HepG2 (cell line): ENCODE results near the gene OTOP2. TPM values are rescaled to one million over a fixed set of nuclear protein-coding genes. Genes with fewer than 3 reads are reported as not detected.
A peak's percentile ranks its signal among the peaks of the same experiment; 100 is the strongest.

ENCODE experiments used
- CCDC6 ChIP-seq: sonication (generic); formaldehyde crosslinking; IDR thresholded peaks from 2 replicates; pipeline ENCODE4 v1.8.1; 2022; ENCODE audit warnings: mild to moderate bottlenecking, missing genetic modification reagents, moderate library complexity
- CEBPB ChIP-seq: IDR thresholded peaks from 2 replicates; pipeline ENCODE4 v1.6.1; 2011; ENCODE audit warnings: low read depth, low read length, improper control_type of control experiment, borderline replicate concordance
- KLF9 ChIP-seq: IDR thresholded peaks from 2 replicates; pipeline ENCODE4 v1.6.1; 2016; ENCODE audit warnings: low read depth
- MIER3 ChIP-seq: IDR thresholded peaks from 2 replicates; pipeline ENCODE4 v1.6.1; 2016; ENCODE audit warnings: missing compliant biosample characterization, borderline replicate concordance
- ZC3H13 ChIP-seq: sonication (generic); formaldehyde crosslinking; IDR thresholded peaks from 2 replicates; pipeline ENCODE4 v1.8.1; 2023; ENCODE audit warnings: mild to moderate bottlenecking, missing genetic modification reagents, moderate library complexity
- ZNF33A ChIP-seq: sonication (generic); formaldehyde crosslinking; IDR thresholded peaks from 2 replicates; pipeline ENCODE4 v1.5.1; 2020; ENCODE audit warnings: missing genetic modification reagents, mild to moderate bottlenecking, moderate library complexity, borderline replicate concordance
- ZNF550 ChIP-seq: sonication (generic); formaldehyde crosslinking; IDR thresholded peaks from 2 replicates; pipeline ENCODE4 v1.4.0; 2020; ENCODE audit warnings: mild to moderate bottlenecking, missing genetic modification reagents, borderline replicate concordance
- polyA plus RNA-seq, 8 experiments: library from polyadenylated mRNA; depleted of rRNA in 3 of 8; stranded (reverse) in 7 of 8; unstranded in 1 of 8; fragments of >200 nt; fragmentation: Illumina TruSeq in 4 of 8; extraction: Trizol in 4 of 8; gene quantifications; 2 replicates each; pipeline versions ENCODE4 v1.2.1 to v1.2.3, GENCODE V29; 2011 to 2016; ENCODE audit warnings: low read depth in 4 of 8, missing spikeins in 1 of 8, mixed read lengths in 1 of 8; ENCODE audit not compliant: insufficient read depth in 1 of 8
- total RNA-seq, 5 experiments: library from RNA; depleted of rRNA; stranded (reverse); fragments of >200 nt; fragmentation: Illumina TruSeq; extraction: Trizol; gene quantifications; 2 replicates each; pipeline ENCODE4 v1.2.3, GENCODE V29; 2016; ENCODE audit warnings: low read depth in 1 of 5
- TF ChIP-seq, protein P1 (sequence below): sonication (generic); formaldehyde crosslinking; IDR thresholded peaks from 2 replicates; pipeline ENCODE4 v1.5.1; 2020; ENCODE audit warnings: mild to moderate bottlenecking, missing genetic modification reagents, moderate library complexity
- TF ChIP-seq, protein P2 (sequence below): sonication (generic); formaldehyde crosslinking; IDR thresholded peaks from 2 replicates; pipeline ENCODE4 v1.5.1; 2020; ENCODE audit warnings: mild to moderate bottlenecking, missing genetic modification reagents
- TF ChIP-seq, protein P3 (sequence below): IDR thresholded peaks from 2 replicates; pipeline ENCODE4 v1.6.1; 2018; ENCODE audit warnings: missing genetic modification reagents
- TF ChIP-seq, protein P4 (sequence below): sonication (generic); formaldehyde crosslinking; conservative IDR thresholded peaks from 2 replicates; pipeline ENCODE4 v1.4.0; 2020; ENCODE audit warnings: missing genetic modification reagents
- TF ChIP-seq, protein P5 (sequence below): sonication (generic); formaldehyde crosslinking; IDR thresholded peaks from 2 replicates; pipeline ENCODE4 v1.8.0; 2022; ENCODE audit warnings: missing genetic modification reagents, mild to moderate bottlenecking, moderate library complexity, borderline replicate concordance

The OTOP2 gene
- total and polyA plus RNA-seq, 2 of the 13 experiments (the other 11 are each of a cell fraction or from before 2014, with no cell fraction given), result not detected

DNA sequence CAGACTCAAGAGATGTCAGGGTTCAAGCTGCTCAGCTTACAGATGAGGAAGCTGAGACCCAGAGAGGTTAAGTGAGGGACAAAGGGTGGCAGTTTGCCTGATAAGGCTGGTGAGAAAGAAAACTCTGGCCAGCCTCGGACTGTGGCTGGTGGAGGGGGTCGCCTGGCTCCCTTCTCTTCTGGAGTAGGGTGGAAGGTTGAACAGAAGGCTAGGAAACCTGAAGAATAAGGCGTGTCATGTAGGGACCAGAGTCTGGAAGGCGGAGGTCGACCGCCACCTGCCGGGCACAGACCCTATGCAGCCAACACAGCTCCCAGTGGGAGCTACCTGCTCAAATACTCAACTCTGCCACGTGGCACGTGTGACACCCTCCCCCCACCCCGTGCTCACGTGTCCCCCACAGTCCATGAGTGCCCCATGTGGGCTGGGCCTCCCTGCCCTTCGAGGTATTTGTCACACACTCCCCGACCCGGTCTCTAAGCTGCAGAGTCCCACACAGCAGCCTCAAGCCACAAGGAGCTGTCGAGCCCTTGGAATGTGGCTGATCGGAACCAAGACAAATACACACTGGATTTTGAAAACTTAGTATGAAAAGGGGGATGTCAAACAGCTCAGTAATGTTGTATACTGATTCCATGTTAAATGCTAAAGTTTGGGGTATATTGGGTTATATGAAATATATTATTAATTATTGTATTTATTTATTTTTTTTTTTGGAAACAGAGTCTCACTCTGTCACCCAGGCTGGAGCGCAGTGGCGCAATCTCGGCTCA, 36.7 kb downstream of the OTOP2 start (continued):
- TF ChIP-seq CCDC6 (CRISPR knock-in tag), result peak; percentile 80; the same call in 1 of the 2 replicates
- TF ChIP-seq, protein P1, sequence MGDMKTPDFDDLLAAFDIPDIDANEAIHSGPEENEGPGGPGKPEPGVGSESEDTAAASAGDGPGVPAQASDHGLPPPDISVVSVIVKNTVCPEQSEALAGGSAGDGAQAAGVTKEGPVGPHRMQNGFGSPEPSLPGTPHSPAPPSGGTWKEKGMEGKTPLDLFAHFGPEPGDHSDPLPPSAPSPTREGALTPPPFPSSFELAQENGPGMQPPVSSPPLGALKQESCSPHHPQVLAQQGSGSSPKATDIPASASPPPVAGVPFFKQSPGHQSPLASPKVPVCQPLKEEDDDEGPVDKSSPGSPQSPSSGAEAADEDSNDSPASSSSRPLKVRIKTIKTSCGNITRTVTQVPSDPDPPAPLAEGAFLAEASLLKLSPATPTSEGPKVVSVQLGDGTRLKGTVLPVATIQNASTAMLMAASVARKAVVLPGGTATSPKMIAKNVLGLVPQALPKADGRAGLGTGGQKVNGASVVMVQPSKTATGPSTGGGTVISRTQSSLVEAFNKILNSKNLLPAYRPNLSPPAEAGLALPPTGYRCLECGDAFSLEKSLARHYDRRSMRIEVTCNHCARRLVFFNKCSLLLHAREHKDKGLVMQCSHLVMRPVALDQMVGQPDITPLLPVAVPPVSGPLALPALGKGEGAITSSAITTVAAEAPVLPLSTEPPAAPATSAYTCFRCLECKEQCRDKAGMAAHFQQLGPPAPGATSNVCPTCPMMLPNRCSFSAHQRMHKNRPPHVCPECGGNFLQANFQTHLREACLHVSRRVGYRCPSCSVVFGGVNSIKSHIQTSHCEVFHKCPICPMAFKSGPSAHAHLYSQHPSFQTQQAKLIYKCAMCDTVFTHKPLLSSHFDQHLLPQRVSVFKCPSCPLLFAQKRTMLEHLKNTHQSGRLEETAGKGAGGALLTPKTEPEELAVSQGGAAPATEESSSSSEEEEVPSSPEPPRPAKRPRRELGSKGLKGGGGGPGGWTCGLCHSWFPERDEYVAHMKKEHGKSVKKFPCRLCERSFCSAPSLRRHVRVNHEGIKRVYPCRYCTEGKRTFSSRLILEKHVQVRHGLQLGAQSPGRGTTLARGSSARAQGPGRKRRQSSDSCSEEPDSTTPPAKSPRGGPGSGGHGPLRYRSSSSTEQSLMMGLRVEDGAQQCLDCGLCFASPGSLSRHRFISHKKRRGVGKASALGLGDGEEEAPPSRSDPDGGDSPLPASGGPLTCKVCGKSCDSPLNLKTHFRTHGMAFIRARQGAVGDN (CRISPR knock-in tag), result peak; percentile 90
- TF ChIP-seq, protein P2, sequence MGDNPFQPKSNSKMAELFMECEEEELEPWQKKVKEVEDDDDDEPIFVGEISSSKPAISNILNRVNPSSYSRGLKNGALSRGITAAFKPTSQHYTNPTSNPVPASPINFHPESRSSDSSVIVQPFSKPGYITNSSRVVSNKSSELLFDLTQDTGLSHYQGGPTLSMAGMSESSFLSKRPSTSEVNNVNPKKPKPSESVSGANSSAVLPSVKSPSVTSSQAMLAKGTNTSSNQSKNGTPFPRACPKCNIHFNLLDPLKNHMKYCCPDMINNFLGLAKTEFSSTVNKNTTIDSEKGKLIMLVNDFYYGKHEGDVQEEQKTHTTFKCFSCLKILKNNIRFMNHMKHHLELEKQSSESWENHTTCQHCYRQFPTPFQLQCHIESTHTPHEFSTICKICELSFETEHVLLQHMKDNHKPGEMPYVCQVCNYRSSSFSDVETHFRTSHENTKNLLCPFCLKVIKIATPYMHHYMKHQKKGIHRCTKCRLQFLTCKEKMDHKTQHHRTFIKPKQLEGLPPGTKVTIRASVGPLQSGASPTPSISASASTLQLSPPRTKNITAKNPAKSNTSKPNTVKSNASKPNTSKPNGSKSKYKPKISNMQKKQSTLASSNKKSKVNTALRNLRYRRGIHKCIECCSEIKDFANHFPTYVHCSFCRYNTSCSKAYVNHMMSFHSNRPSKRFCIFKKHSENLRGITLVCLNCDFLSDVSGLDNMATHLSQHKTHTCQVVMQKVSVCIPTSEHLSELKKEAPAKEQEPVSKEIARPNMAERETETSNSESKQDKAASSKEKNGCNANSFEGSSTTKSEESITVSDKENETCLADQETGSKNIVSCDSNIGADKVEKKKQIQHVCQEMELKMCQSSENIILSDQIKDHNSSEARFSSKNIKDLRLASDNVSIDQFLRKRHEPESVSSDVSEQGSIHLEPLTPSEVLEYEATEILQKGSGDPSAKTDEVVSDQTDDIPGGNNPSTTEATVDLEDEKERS, result peak; percentile 90
- TF ChIP-seq KLF9 (CRISPR knock-in tag), result no peak
- TF ChIP-seq, protein P3, sequence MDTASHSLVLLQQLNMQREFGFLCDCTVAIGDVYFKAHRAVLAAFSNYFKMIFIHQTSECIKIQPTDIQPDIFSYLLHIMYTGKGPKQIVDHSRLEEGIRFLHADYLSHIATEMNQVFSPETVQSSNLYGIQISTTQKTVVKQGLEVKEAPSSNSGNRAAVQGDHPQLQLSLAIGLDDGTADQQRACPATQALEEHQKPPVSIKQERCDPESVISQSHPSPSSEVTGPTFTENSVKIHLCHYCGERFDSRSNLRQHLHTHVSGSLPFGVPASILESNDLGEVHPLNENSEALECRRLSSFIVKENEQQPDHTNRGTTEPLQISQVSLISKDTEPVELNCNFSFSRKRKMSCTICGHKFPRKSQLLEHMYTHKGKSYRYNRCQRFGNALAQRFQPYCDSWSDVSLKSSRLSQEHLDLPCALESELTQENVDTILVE (CRISPR knock-in tag), result peak; percentile 84
- TF ChIP-seq ZNF550 (CRISPR knock-in tag), result no peak
- TF ChIP-seq MIER3 (CRISPR knock-in tag), result peak; percentile 69; the same call in 1 of the 2 replicates
- TF ChIP-seq ZC3H13 (CRISPR knock-in tag), result no peak
- TF ChIP-seq ZNF33A, result no peak
- TF ChIP-seq, protein P4, sequence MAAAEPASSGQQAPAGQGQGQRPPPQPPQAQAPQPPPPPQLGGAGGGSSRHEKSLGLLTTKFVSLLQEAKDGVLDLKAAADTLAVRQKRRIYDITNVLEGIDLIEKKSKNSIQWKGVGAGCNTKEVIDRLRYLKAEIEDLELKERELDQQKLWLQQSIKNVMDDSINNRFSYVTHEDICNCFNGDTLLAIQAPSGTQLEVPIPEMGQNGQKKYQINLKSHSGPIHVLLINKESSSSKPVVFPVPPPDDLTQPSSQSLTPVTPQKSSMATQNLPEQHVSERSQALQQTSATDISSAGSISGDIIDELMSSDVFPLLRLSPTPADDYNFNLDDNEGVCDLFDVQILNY (CRISPR knock-in tag), result no peak; the same call in 1 of the 2 replicates
- TF ChIP-seq CEBPB, result no peak
- TF ChIP-seq, protein P5, sequence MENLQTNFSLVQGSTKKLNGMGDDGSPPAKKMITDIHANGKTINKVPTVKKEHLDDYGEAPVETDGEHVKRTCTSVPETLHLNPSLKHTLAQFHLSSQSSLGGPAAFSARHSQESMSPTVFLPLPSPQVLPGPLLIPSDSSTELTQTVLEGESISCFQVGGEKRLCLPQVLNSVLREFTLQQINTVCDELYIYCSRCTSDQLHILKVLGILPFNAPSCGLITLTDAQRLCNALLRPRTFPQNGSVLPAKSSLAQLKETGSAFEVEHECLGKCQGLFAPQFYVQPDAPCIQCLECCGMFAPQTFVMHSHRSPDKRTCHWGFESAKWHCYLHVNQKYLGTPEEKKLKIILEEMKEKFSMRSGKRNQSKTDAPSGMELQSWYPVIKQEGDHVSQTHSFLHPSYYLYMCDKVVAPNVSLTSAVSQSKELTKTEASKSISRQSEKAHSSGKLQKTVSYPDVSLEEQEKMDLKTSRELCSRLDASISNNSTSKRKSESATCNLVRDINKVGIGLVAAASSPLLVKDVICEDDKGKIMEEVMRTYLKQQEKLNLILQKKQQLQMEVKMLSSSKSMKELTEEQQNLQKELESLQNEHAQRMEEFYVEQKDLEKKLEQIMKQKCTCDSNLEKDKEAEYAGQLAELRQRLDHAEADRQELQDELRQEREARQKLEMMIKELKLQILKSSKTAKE (CRISPR knock-in tag), result peak; percentile 47; the same call in 1 of the 2 replicates
